GM18499 (cell line): ENCODE data around the gene ANKRD39.

Source experiments
- ATAC-seq: cut with Tn5 transposase; IDR thresholded peaks from one replicate; pipeline ENCODE4 v1.9.1; 2021; ENCODE audit warnings: moderate number of reproducible peaks; ENCODE audit not compliant: insufficient read depth, unreplicated experiment

The ANKRD39 gene

DNA sequence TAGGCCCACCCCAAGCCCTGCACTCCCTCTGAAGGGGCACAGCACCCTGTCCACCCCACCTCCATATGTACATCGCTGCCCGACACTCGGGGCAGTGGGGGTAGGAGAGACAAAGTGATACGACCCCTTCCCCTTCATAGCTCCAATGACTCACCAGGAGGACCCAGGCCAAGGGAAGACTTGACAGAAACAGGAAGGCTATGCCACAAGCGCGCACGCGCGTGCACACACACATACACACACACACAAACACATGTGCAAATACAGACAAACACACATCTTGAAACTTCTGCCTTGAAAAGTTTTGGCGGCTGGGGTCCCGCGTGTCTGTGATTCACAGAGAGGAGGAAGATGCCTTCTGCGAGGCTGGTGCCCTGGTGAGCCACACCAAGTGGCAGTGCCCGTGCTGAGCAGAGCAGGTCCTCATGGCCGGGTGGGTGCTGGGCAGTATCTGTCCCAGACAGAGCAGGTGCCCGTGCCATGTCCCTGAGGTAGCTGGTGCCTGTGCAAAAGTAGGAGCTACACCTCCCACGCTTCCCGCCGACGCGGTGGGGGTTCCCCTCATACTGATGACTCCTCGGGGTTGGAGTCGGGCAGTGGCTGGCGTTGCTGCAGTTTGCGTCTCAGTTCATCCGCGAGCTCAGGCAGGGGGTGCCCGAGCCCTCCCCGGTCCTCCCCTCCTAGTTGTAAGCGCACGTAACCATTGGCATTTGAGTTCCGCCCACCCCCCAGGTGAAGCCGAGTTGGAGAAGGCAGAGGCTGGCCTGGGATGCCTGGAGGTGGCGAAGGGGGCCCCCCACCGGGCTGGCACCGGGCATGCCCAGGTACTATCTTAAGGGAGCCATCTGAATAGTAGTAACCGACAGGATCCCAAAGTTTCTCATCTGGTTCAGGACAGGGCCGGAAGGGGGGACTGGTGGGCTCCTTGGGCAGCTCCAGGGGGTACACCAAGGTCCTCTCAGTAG lies 2.5 kb upstream of the ANKRD39 start:
- ATAC-seq = no peak

DNA sequence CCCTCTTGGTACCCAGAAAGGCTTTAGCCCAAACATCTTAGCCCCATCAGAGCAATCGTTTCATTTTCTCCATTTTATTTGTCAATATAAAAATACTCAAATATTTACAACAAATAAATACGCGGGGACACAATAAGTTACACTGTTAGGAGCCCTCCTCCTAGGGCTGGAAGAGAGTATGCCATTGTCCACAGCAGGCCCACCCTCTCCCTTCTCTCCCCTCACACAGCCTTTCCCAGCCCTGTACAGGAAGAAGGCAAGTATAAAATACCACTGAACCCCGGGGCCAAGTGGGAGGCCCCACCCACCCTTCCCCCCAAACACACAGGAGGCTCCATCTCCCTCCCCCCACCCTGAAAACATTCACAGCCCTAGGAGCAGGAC lies 1.9 kb upstream of the ANKRD39 start:
- no peak for ATAC-seq

DNA sequence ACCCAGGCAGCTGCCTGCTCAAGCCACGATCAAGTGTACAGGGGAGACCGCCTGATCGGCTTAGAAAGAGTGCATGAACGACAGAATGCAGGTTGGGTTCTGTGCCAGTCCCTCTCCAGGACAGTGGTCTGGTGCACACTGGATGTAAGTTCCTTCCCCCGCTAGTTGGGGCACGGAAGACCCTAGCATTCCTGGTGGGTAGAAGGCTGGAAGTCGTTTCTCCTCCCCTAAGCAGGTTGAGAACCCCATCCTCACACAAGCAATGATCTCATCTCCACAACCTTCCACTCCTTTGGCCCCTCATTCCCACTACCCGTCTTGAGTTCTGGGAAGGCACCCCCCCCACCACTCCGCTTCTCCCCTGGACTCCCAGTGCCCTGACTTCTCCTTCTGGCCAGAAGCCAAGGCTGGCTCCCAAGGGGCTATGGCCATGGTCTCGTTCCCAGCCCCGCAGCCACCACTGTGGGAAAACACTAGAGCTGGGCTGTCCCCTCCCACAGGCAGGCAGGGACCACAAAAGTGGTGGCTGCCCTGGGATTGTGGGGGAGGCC lies 1.4 kb upstream of the ANKRD39 start:
- ATAC-seq = no peak

DNA sequence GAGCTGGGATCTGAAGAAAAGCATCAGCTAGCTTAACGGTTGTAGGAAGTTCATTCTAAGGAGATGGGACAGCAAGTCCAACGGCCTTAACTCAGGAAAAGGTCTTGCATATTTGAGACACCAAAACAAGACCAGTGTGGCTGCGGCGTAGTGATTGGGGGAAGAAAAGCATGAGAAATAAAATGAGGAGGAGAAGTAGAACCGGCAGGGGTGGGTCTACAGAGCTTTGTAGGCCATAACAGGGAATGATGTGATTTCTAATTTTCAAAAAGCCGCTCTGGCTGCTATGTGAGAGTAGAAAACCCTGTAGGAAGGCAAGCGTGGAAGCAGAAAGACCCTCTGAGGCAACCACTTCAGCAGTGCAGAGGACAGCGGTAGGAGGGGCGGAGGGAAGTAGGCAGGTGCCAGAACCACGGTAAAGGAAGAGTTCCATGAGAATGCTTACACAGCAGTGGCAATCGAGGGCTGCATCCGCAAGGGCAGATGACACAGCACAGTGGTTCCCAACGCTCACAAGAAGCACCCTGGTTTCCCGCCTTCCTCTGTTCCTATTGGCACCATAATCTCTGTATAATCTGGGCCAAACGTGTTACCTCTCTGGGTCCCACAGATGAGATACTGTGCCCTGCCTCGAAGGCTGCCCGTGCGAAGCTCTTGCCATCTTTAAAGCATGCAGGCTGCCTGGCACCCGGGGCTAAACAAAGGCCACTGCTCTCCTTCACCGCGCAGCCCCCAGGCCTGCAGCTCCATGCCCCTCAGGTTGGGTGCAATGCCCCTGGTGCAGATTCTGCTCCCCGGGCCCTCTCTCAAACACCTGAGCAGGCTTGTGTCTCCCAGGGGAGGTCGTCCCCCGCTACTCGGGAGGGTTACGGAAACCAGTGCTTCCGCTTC lies 795 bp downstream of the ANKRD39 start:
- no peak for ATAC-seq

DNA sequence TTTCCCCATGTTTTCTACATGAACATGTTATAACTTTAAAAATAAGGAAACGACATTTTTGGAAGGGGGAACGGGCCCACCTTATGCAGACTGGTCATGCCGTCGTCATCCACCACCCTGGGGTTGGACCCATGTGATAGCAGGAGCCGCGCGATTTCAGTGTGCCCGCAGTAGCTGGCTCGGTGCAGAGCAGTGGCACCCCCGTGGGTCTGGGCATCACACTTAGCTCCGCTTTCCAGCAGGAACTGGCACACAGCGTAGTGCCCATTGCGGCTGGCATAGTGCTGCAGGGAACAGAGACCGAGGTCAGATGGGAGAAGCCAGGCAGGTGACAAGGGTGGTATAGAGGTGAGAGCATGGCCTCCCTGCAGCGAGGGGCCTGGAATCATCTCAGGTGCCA lies 4.5 kb downstream of the ANKRD39 start:
- no peak for ATAC-seq

DNA sequence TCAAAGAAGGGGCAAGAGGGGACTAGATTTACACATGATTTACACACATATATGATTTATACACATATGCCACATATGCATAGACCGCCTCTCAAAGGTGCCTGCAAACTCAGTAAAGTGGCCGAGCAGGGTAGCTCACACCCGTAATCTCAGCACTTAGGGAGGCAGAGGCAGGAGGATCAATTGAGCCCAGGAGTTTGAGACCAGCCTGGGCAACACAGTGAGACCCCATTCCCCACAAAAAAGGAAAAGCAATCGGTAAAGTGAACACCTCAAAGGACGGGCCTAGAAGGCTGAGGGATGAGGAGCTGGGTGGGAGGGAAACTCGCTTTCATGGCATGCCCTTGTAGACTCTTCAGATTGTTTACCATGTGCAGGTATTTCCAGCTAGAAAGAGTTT lies 5.1 kb downstream of the ANKRD39 start:
- ATAC-seq = no peak

DNA sequence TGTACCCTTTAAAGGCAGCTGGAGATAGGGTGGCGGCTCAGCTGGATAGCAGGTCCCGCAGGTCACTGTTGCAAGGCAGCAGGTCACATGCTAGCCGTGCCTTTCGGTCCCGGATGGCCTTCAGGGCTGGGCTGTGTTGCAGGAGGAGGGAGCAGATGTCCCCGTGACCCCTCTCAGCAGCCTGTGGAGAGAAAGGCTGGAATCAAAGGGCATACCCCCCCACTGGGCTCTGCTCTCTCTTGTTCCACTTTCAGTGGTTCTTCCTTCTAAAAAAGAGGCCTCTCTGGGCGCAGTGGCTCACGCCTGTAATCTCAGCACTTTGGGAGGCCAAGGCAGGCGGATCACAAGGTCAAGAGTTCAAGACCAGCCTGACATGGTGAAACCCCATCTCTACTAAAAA lies 9.6 kb downstream of the ANKRD39 start:
- ATAC-seq = no peak

DNA sequence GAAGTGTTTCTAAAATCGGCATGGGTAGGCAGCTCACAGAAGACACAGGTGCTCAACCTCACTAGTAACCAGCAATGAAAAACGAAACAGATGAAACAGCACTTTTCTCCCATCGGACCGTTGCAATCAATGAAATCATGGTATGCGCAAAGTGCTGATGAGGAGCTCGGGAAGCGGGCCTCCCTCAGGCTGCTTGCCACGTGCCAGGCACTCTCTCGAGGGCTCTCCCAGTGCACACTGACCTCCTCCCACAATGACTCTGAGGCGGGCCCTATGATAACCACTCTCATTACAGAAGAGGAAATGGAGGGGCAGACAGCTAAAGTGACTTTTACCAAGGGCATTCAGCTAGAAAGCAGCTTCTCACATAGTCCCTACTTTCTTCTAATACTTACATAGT lies 10.2 kb downstream of the ANKRD39 start:
- ATAC-seq = no peak

DNA sequence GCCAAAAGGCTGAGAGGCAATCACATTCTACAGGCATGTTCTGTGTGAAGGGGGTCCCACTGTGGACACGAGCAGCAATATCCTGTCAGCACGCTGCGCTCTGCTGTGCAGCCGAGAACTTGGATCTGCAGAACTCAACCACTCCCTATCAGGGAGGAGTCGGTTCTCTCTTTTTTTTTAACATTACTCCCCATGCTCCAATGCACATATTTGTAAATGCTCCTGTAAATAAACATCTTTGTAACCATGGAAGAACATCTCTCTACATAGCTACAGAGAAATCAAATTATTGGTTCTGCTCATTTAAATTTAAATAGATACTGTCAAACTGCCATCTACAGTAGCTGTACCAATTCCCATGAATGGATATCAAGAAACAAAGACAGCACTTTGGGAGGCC lies 11.0 kb downstream of the ANKRD39 start:
- no peak for ATAC-seq

DNA sequence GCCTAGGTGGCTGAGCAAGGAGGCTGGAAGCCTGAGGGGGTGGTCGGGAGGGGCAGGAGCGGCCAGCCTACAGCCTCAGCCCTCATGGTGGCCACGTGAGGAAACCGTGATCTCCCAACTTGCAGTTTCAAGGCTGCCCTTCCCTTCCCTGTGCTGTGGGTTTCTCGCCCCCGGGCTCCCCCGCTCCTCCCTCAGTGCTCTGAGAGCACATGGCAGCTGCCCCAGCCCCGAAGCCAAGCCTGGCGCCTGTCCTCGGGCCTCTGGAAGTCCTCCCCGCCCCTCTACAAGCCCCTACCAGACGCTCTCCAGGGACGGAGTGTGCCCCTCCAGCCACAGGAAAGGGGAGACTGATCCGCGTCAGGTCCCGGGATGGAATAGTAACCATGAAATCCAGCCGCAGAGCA lies 13.4 kb downstream of the ANKRD39 start:
- no peak for ATAC-seq

DNA sequence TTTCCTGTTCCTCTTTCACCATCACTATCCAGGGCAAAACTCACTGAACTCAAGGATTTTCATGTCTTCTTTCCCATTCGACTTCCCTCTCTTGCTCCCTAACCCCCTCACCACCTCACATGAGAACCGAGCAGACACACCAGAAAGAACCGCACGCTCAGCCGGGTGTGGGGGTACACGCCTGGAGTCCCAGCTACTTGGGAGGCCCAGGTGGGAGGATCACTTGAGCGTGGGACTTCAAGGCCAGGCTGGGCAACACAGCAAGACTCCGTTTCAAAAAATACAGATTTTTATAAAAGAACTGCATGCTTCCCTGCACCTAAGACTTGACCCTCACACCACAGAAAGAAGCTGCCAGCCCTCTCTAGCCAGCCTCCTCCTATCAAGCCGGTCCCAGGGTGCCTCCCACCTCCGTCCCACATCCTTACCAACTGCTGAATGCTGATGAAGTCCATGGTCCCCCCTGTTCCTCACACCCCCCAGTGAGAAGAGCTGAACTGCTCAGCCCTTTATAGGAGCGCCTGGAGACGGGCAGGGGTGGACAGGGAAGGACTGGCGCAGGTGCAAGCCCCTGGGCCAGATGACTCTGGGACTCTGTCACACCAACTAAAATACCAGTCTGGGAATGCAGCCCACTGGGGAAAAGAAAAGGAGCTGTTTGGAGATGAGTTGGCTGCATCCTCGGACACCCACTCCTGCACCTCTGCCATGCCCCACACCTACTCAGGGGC lies 14.1 kb downstream of the ANKRD39 start, which contains the start of gene ANKRD23:
Gene ANKRD23 (minus strand): TSS at position 484 of the 731 bp plus-strand sequence. CDS start 29 bp downstream, at position 455.
- ATAC-seq = no peak

DNA sequence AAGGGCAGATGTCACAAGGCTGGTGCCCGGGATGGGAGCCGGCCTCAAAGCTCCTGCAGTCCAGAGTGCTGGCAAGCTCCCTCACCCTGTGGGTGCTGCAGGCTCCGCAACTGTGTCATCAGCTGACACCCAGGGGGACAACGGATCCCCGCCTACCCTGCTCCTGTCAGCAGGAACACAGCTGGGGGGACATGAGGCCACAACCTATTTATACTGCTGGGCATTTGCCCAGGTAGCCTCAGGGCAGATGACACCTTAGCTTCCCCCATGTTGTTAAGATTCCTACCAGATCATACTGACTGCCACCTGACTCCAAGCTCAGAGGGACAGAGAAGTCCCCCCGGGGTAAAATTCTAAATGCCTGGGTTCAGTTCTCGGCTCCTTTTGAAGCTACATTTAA lies 15.2 kb downstream of the ANKRD39 start:
- ATAC-seq = no peak

DNA sequence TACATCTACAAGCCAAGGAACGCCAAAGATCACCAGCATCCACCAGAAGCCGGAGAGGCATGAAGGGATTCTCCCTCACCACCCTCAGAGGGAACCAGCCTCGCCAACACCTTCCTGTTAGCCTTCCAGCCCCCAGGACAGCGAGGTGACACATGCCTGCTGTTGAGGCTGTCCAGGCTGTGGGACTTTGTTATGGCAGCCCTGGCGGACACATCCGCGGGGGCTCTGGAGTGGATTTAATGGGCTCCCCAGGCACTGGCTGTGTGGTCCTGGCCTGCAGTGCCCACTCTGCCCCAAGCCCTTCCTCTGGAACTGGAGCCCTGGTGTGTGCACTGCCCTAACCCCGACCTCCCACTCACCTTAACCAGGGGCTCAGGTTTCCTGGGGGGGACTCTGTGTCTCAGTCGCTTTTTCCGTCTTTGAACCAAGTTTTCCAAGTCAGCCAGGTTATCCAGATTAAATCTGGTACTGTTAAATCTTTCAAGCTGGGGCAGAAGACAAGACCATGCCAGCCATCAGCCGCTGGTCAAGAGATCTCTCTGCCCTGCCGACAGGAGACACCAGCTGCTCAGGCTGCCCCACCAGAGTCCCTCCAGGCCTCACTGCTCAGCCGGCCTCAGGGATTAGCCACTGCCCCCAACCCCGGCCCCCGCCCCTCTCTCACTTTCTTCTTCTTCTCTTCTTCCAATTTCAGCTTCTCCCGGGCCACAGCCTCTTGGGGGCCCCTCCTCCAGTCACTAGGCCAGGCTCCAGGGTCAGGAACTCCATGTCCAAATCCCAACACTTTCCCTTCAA lies 15.9 kb downstream of the ANKRD39 start:
- no peak for ATAC-seq

DNA sequence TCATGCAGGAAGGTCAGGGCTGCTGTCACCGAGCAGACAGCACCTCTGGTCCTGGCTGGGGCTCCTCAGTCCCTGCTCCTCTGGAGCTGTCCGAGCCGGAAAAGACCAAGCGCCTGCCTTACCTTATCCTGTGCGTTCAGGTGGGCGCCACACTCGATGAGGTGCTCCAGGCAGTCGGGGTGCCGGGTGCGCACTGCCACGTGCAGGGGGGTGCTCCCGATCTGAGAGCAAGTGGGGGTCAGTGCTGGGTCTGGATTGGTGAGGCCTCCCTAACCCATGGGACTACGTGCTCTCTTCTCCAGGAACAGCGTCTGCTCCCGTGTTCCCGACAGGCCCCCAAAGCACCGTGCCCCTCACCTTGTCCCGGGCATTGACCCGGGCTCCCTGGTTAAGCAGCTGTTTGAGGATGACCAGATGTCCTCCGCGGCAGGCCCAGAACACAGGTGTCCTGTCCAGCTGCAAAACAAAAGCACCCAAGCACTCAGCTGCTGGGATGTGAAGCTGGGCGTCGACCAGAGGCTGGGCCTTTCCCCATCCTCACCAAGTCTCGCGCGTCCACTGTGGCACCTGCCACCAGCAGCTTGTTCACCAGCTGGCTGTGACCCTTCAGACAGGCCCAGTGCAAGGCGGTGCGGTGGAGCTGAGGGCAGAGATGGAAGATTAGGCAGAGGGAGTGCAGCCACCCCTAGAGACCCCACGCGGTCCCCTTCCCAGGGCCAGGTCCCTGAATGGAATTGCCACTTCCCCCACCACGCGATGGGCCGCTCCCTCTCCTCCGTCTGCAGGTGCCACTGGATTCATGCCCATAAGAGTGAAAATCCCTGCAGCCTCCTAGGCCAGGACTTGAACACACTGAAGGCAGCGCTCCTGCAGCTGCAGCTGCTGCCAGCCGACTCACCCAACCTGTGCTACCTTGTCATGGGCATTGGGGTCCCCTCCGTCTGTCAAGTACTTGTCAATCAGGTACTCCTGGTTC lies 17.7 kb downstream of the ANKRD39 start:
- ATAC-seq = no peak

DNA sequence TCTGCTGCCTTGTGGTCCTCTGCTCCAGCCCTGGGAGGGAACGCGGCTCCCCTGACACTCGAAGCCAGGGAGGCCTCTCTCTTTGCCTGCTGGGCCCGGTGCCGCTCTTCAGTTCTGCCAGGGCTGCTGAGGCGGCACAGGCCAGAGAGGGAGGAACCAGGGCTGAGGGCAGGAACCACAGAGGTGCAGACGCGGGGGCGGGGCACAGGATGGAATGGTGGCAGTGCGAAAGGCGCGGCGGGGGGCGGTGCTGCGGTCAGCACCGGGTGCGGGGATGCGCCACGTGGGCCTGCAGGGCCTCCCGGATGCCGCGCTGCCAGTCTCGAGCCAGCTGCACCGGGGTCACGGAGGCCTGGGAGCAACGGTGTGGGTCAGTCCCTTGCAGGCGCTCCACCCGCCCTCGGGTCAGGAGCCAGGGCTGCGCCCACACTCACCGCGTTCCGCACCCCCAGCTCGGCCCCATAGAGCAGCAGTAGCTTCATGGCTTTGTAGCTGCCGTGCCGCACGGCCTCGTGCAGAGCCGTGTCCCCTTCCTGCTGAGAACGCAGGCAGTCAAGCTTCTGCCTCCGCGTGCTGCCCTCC lies 18.4 kb downstream of the ANKRD39 start:
- no peak for ATAC-seq

DNA sequence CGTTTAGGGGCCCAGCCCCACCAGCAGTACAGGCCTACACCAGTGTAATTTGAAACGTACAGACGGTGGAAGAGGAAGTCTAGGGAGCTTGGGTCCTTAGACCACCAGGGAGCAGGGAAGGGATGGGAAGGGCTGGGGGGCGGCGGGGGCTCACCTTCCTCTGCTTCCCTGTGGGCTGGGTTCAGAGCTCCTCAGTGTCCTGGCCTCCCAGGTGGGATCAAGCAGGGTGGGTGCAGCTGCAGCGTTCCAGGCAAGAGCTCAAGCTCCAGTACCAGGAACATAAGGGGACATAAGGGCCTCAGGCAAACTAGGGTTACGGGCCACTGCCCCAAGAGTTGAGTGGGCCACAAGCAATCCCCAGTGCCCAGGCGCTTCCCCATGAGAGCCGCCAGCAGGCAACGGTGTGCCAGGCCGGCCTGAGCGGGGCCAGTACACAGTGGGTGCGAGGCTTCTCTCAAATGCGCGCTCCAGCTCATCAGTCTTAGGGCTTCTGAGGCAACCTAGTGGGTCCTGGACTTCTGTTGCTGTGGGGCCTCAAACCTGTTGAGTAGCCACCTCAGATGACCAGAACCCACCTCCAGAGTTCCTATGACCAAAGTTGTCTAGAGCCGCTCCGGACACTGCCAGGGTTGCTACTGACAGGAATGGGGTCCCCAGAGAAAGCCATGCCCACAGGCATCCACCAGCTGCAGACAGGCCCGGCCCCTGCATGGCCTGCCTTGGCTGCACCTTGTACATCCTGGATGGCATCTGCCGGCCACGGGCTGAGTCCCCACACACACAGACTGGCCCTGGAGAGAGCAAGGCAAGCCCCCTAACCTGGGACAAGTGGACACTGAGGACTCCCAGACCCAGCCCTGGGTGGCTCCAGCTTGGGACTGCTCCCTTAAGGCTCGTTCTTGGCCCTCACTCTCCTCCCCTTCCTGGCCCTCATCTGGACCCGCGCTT lies 19.2 kb downstream of the ANKRD39 start:
- no peak for ATAC-seq

DNA sequence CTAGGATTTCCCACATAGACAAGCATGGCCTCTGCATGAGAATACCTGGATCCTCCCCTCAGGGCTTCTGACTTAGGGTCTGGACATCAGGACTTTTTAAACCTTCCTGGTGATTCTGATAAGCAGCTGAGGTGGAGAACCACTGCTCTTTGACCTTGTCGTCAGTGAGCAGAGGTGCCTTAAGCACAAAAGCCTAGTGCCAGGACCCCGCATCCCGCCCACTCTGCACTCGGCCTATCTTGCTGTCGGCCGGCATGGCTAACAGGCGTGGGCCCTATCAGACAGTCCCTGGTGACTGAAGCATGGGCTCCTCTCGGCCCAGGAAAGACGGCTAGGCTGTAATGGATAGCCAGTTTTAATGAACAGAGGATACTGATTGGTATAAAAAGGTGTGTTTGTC lies 20.2 kb downstream of the ANKRD39 start:
- no peak for ATAC-seq
